Measurements from ENCODE around the gene SORCS3. TPM values are rescaled to one million over a fixed set of nuclear protein-coding genes. Genes with fewer than 3 reads are reported as not detected.

SORCS3 gene
- total and polyA plus RNA-seq, 7 donors: 0.15 to 1.1 (median 0.33) TPM; not detected in 2

GRCh38 chr10:105197598-105198364, 556.7 kb downstream of the SORCS3 start:
- WGBS, 2 donors: 67 to 76% methylated on average over 6 of the region's 6 CpGs
- H3K9me3 ChIP-seq: no peaks in the 10 kb centered on the region
- intact Hi-C loops (cut with DNase I): no loop called here
- DNase-seq: no peak
- no peaks in the 10 kb centered on the region for H3K4me1 ChIP-seq
- TF ChIP-seq POLR2A (IDR thresholded peaks at IDR 0.05): no peak
- no peak for TF ChIP-seq CTCF (IDR thresholded peaks at IDR 0.05)
- no peak for TF ChIP-seq POLR2AphosphoS5 (IDR thresholded peaks at IDR 0.05)
- TF ChIP-seq EP300 (IDR thresholded peaks at IDR 0.05): no peak
- H3K36me3 ChIP-seq: no peaks in the 10 kb centered on the region
- no peaks in the 10 kb centered on the region for H3K27me3 ChIP-seq
- H3K27ac ChIP-seq: no peak overlapping the region
- H3K4me3 ChIP-seq: no peak overlapping the region

- Histone ChIP-seq H3K27ac (no peak overlapping the region), H3K36me3 (no peaks in the 10 kb centered on the region), H3K4me3 (no peak overlapping the region), H3K27me3 (no peaks in the 10 kb centered on the region), H3K4me1 (no peaks in the 10 kb centered on the region), H3K9me3 (no peaks in the 10 kb centered on the region)
- intact Hi-C loops (cut with DNase I): no loop called here
- no peak for DNase-seq
- TF ChIP-seq EP300 (IDR thresholded peaks at IDR 0.05) (no peak), POLR2AphosphoS5 (IDR thresholded peaks at IDR 0.05) (no peak), POLR2A (IDR thresholded peaks at IDR 0.05) (no peak), CTCF (IDR thresholded peaks at IDR 0.05) (no peak)
Observed at GRCh38 chr10:105206616-105207015, 565.5 kb downstream of the SORCS3 start.

GRCh38 chr10:105207476-105207995, 566.4 kb downstream of the SORCS3 start:
- Histone ChIP-seq H3K27me3 (no peaks in the 10 kb centered on the region), H3K36me3 (no peaks in the 10 kb centered on the region), H3K4me1 (no peaks in the 10 kb centered on the region), H3K4me3 (no peak overlapping the region), H3K9me3 (no peaks in the 10 kb centered on the region), H3K27ac (no peak overlapping the region)
- intact Hi-C loops (cut with DNase I): no loop called here
- DNase-seq: no peak
- WGBS, 2 donors: 47 to 65% methylated on average over 4 of the region's 4 CpGs
- TF ChIP-seq POLR2A (IDR thresholded peaks at IDR 0.05) (no peak), EP300 (IDR thresholded peaks at IDR 0.05) (no peak), CTCF (IDR thresholded peaks at IDR 0.05) (no peak), POLR2AphosphoS5 (IDR thresholded peaks at IDR 0.05) (no peak)

- WGBS, 2 donors: 86 to 91% methylated on average over 2 of the region's 2 CpGs
- TF ChIP-seq CTCF (IDR thresholded peaks at IDR 0.05): no peak
- TF ChIP-seq EP300 (IDR thresholded peaks at IDR 0.05): no peak
- TF ChIP-seq POLR2A (IDR thresholded peaks at IDR 0.05): no peak
- no peak for TF ChIP-seq POLR2AphosphoS5 (IDR thresholded peaks at IDR 0.05)
Observed at GRCh38 chr10:105210546-105210945, 569.5 kb downstream of the SORCS3 start.

More at GRCh38 chr10:105210546-105210945, 569.5 kb downstream of the SORCS3 start:
- no peak for DNase-seq
- Histone ChIP-seq H3K27ac (no peak overlapping the region), H3K36me3 (no peaks in the 10 kb centered on the region), H3K4me3 (no peak overlapping the region), H3K27me3 (no peaks in the 10 kb centered on the region), H3K9me3 (no peaks in the 10 kb centered on the region), H3K4me1 (no peaks in the 10 kb centered on the region)
- intact Hi-C loops (cut with DNase I): no loop called here

Measured in sigmoid colon (tissue), 7 donors.